Stimulated activated CD4-positive, alpha-beta T cell treated with anti-CD3 and anti-CD28 coated beads, Interleukin-2, amount 100 ng/mL, for 4 hours (primary cell): Measurements from ENCODE around the gene ELMO3.

Source experiments
- DNase-seq: peaks from one replicate; pipeline ENCODE4 v3.0.0-alpha.2; 2020; ENCODE audit warnings: low read depth

Gene ELMO3, protein sequence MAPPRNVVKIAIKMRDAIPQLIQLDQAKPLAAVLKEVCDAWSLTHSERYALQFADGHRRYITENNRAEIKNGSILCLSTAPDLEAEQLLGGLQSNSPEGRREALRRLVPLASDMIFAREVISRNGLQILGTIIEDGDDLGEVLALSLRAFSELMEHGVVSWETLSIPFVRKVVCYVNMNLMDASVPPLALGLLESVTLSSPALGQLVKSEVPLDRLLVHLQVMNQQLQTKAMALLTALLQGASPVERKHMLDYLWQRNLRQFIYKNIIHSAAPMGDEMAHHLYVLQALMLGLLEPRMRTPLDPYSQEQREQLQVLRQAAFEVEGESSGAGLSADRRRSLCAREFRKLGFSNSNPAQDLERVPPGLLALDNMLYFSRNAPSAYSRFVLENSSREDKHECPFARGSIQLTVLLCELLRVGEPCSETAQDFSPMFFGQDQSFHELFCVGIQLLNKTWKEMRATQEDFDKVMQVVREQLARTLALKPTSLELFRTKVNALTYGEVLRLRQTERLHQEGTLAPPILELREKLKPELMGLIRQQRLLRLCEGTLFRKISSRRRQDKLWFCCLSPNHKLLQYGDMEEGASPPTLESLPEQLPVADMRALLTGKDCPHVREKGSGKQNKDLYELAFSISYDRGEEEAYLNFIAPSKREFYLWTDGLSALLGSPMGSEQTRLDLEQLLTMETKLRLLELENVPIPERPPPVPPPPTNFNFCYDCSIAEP

GRCh38 chr16:67199011-67199807 lies at the start of gene ELMO3:
TSS of gene ELMO3 (plus strand) at chr16:67199131. CDS start at chr16:67199327, 196 bp downstream.
- no peak for DNase-seq

DNA sequence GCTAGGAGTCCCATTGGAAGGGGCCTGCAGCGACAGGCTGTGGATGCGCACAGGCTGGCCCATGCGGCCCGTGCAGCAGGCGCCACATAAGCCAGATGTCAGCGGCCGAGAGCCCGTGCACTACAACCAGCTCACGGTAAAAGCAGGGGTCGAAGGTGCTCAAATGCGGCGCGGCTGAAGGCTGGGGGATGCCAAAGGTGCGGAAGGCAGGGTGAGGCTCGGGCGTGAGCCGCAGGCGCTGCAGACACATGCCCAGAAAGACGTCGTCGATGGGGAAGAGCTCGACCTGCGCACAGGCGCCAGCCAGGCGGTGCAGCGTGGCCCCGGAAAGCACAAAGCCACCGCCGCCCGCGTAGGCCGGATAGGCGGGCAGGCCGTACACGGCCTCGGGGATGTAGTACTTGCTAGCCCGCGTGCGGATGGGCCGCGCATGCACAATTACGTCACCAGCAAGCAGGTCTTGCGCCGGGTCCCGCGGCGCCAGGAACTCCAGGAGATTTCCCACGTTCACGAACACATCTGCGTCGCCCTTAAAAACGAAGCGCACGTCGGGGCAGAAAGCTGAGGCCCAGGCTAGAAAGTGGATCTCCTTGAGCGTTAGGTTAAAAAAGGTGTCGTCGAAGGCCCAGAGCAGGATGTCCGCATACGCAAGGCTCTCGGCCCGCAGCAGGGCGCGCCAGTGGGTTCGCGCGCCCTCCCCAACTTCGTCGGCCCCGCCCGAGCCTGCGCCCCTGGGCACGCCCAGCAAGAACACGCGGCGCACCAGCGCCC lies 49.5 kb upstream of the ELMO3 start:
- no peak for DNase-seq

DNA sequence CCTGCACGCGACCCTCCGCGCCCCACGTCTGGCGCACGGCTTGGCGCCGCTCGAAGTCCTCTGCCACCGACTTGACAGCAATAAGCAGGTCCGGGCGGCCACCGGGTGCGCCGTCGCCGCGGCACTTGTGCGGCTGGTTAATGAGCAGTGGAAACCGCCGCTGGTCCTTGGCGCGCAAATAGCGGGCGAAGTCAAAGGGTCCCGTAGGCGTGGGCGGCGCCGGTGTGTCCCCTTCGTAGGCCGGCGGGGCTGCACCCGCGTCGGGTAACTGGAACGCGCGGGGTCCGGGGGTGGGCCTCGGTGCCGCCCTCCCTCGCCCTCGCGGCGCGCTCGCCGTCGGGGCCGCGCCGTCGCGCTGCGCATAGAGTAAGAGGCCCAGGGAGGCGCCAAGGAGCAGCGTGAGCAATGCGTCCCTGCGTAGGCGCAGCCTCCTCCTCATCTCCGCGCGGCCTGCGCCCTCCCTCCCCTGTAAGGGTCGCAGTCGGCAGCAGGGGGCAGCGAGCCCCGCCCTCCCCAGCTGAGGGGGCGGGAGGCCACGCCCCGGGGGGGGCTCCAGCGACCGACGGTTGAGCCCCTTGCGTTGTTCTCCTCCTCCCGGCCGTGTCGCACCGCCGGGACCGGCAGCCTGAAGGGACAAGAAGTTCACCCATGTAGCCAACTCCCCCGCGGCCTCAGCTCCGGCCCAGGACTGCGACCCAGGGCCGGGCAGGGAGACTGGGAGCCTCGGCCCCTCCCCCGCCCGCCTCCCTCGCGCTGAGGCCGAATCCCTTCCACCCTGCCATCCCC lies 48.7 kb upstream of the ELMO3 start:
- DNase-seq = peak; percentile 63

GRCh38 chr16:67150833-67151396 lies 48.0 kb upstream of the ELMO3 start, which contains the start of gene B3GNT9:
TSS of gene B3GNT9 (minus strand) at chr16:67150998. CDS start at chr16:67150485, 513 bp downstream.
- no peak for DNase-seq

DNA sequence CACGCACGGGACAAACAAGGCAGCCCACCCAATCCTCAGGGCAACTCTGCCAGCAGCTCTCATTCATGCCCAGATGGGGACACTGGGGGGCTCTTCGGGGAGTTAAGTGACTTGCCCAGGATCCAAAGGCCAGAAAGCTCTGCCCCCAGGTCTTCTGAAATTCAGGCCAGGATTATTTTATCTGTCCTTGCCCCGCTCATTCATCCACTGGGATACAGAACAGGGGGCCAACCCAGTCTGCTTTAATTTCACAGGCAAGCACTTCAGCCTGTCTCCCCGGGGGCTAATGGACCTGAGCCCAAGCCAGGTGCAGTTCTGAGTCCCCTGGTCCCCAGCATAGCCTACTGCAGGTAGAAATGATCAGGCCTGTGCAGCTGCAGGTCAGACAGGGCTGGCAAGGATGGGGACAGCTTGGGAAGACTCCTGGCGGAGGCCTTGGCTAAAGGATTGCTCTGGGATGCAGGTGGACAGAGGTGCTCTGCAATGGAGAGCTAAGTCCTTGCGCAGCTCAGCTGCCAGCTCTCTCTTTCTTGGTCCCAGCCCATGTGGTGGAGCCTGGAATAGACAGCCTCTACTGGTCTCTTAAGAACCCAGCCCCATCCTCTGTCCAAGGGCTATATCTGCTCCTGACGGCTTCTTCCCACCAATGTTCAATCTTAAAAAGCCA lies 47.4 kb upstream of the ELMO3 start:
- no peak for DNase-seq

- no peak for DNase-seq
Observed at GRCh38 chr16:67154578-67155294, 44.2 kb upstream of the ELMO3 start.

- peak; percentile 71 for DNase-seq
Observed at GRCh38 chr16:67155295-67156142, 43.4 kb upstream of the ELMO3 start.

- no peak for DNase-seq
Observed at GRCh38 chr16:67156143-67156844, 42.6 kb upstream of the ELMO3 start.

DNA sequence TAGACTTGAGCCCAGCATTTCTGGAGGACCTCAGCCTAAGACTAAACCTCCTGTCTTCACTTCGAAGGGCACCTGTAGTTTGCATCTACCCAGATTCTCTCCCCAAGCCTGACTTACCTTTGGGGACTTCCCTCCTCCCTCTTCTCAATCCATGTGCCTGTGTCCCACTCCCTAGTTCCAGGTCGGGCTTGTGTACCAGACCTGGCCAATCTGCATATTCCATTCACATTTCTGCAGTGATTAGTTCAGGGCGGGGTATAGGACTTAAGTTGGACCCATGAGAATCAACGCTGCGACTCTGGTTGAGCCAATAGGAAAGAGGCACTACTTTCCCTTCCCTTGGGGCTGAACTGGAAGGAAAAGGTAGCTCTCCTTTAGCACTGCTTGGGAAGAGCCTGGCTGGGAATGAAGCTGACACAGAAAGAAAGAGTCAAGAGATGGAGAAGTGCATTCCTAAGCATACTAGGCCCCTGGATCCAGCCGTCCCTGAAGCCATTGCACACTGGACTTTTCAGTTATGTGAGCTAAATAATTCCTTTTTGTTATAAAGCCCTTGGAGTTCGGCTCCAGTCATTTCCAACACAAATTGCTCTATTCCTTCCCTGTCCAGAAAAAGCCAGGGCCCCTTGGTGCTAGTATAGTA lies 41.7 kb upstream of the ELMO3 start:
- DNase-seq = no peak

DNA sequence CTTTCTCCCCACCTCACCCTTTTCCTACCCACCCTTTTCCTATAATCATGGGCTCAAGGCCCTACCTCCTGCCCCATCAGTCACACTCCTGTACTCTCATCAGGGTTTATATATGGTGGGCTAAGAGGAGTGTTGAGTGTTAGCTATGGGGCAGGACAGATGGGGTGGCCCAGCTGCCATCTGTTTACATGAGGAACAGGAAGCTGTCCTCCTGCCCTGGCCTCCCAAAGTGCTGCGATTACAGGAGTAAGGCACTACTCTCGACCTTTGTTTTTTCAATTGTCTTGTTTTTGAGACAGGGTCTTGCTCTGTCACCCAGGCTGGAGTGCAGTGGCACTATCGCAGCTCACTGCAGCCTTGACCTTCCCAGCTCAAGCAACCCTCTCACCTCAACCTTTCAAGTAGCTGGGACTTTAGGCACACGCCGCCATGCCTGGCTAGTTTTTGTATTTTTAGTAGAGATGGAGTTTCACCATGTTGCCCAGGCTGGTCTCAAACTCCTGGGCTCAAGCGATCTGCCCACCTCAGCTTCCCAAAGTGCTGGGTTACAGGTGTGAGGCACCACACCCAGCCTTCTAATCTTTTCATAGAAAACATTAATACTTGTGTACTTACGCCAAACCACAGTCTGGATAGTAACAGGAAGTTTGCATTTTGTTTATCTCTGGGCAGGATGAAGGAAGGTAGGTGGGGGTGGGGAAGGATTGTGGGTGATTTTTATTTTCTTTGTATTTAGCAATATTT lies 40.9 kb upstream of the ELMO3 start:
- DNase-seq = no peak

DNA sequence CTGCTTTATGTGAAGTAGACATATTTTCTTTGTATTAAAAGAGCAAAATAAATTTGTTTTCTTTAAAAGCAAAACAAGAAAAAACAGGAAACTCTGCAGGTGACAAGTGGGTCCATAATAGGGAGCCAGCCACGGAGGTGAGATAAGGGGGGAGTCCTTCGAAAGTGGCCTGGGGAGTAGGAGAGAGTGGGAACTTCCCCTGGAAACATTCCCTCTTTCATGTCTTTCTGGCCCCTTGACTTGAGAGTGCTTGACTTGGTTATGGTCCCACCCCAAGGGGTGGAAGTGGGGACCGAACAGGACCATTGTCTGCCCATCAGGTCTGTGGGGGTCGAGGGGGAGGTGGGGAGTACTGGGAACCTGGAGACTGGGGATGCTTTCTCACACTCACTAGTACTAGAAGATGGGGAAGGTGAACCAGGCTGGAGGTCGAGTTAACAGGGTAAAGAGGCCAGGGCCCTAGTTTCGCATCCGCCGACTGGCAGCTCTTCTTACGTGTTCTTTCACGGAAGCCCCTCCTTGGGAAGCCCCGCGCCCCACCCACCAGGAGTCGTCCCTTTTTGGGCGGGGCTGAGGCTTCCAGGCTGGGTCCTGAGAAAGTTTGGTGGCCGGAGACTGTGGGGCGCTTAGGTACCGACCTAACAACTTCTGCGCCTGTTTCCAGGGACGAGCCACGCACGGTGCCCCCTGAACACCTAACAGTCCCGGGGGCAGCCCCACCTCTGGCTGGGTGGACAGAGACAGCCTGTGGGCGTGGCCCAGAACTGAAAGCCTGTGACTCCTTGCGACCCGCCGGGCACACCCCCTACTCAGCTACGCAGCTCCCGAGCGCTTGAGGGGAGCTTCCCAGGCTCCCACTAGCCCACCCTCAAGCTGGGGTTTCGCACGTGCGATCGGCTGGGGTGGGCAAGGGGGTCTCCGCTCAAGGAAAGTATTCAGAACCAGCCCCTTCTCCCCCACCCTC lies 40.0 kb upstream of the ELMO3 start:
- peak; percentile 75 for DNase-seq

GRCh38 chr16:67161595-67162058 lies 37.3 kb upstream of the ELMO3 start:
- no peak for DNase-seq

GRCh38 chr16:67162506-67163163 lies 36.3 kb upstream of the ELMO3 start:
- no peak for DNase-seq

GRCh38 chr16:67163164-67163998 lies 35.5 kb upstream of the ELMO3 start:
- DNase-seq = no peak
